IPS-15b (cell line): ENCODE results near the gene RHOB.
"Not testable (repeated sequence)": the region's sequence is repeated elsewhere in the genome, so short reads cannot be mapped to it uniquely, and the experiment has no call there.

Source experiments
- H3K27me3 ChIP-seq: one replicate; pipeline ENCODE4 v1.6.1; 2013; ENCODE audit warnings: low read length; ENCODE audit not compliant: control insufficient read depth, insufficient read depth
- H3K36me3 ChIP-seq: one replicate; pipeline ENCODE4 v1.6.1; 2013; ENCODE audit warnings: low read length; ENCODE audit not compliant: control insufficient read depth, insufficient read depth
- H3K4me1 ChIP-seq: one replicate; pipeline ENCODE4 v1.6.1; 2013; ENCODE audit warnings: mild to moderate bottlenecking, low read length; ENCODE audit not compliant: control insufficient read depth, insufficient read depth
- H3K4me3 ChIP-seq: one replicate; pipeline ENCODE4 v1.5.1; 2013; ENCODE audit warnings: low read depth, low read length
- H3K9ac ChIP-seq: one replicate; pipeline ENCODE4 v1.6.1; 2013; ENCODE audit warnings: low read depth, mild to moderate bottlenecking, low read length
- H3K9me3 ChIP-seq: one replicate; pipeline ENCODE4 v1.6.1; 2013; ENCODE audit warnings: mild to moderate bottlenecking, low read length; ENCODE audit not compliant: control insufficient read depth, insufficient read depth

RHOB gene

DNA sequence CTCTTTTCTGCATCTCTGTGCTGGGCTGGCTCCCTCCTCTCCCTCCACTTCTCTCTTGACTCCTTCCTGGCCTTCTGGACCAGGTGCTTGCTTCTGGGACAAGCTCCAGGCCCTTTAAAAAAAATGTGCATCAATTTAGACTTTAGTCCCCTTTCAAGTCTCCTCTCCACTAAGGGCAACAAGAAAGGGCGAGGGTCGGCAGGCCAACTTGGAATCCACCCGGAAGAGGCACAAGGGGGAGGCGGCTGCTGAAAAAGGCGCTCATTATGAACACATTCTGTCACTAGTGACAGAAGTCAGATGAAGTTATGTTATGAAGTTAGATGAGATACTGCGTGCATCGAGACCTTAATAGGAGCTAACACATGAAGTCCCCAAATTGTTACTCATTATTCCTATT lies 13.6 kb upstream of the RHOB start:
- Histone ChIP-seq H3K4me1 (no peaks in the 10 kb centered on the region), H3K27me3 (no peaks in the 10 kb centered on the region), H3K9ac (no peak overlapping the region)

DNA sequence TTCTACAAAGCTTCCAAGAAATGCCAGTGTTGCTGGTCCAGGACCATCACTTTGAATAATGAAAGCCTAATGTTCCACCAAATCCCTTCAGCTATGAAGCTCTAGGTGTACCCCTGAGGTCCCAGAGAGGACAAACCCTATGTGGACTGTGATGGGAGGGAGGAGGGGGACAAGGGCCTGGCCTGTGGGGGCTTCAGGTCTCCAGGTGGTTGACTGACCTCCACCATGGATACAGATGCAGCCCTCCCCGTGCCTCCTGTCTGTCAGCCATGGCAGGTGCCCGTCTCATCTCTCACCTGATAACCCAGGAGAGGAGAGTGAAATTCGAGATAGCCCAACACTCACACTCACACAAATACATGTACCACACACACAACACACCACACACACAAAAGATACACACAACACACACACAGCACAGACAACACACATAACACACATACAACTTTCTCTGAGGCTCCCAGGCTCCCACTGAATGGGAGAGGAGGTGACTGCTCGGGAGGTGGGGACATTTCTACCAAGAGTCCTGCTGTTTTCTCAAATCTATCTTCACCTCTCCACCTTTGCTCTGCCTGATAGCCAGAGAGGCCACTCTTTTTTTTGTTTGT lies 12.8 kb upstream of the RHOB start:
- Histone ChIP-seq H3K27me3 (no peaks in the 10 kb centered on the region), H3K9me3 (no peaks in the 10 kb centered on the region), H3K4me3 (no peak overlapping the region), H3K36me3 (no peaks in the 10 kb centered on the region), H3K9ac (no peak overlapping the region), H3K4me1 (no peaks in the 10 kb centered on the region)

More for the DNA sequence above, 13.6 kb upstream of the RHOB start:
- Histone ChIP-seq H3K4me3 (no peak overlapping the region), H3K36me3 (no peaks in the 10 kb centered on the region), H3K9me3 (no peaks in the 10 kb centered on the region)

DNA sequence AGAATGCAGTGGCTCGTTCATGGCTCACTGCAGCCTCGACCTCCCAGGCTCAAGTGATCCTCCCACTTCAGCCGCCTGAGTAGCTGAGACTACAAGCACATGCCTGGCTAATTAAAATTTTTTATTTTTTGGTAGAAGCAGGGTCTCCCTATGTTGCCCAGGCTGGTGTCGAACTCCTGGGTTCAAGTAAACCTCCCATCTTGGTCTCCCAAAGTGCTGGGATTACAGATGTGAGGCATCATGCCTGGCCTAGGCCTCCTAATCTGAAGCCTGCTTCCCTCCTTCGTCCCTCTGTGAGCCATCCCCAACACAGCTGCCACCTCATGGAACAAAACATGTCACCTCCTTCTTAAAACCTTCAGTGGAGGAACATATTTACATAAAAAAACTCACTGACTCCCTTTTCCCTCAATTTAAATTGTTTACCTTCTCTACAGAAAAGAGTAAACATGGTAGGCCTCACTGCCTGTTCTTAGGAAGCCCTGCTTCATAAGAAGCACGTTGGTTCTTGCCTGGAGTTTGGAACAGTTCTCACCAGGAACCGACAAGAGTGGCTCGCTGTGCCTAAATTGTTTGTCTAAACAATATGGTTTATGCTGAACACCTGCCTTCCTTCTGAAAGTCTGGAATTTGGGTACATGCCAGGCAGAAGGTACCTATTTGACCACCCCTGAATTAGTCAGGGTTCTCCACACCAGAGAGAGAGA lies 12.1 kb upstream of the RHOB start:
- H3K4me3 ChIP-seq, result no peak overlapping the region
- H3K9me3 ChIP-seq, result no peaks in the 10 kb centered on the region
- no peaks in the 10 kb centered on the region for H3K4me1 ChIP-seq
- H3K27me3 ChIP-seq, result no peaks in the 10 kb centered on the region
- H3K9ac ChIP-seq, result no peak overlapping the region
- no peaks in the 10 kb centered on the region for H3K36me3 ChIP-seq

DNA sequence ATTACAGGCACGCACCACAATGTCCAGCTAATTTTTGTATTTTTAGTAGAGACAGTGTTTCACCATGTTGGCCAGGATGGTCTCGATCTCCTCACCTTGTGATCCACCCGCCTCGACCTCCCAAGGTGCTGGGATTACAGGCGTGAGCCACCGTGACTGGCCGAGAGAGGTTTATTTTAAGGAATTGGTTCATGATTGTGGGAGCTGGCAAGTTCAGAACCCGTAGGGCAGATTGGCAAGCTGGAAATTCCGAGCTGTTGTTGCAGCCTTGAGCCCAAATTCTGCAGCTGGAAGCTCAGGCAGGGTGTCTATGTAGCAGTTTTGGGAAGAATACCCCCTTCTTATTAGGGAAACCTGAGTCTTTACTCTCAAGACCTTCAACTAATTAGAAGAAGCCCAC lies 11.4 kb upstream of the RHOB start:
- not testable (repeated sequence) for H3K4me1 ChIP-seq, H3K36me3 ChIP-seq, H3K9me3 ChIP-seq, H3K27me3 ChIP-seq, H3K4me3 ChIP-seq, H3K9ac ChIP-seq

DNA sequence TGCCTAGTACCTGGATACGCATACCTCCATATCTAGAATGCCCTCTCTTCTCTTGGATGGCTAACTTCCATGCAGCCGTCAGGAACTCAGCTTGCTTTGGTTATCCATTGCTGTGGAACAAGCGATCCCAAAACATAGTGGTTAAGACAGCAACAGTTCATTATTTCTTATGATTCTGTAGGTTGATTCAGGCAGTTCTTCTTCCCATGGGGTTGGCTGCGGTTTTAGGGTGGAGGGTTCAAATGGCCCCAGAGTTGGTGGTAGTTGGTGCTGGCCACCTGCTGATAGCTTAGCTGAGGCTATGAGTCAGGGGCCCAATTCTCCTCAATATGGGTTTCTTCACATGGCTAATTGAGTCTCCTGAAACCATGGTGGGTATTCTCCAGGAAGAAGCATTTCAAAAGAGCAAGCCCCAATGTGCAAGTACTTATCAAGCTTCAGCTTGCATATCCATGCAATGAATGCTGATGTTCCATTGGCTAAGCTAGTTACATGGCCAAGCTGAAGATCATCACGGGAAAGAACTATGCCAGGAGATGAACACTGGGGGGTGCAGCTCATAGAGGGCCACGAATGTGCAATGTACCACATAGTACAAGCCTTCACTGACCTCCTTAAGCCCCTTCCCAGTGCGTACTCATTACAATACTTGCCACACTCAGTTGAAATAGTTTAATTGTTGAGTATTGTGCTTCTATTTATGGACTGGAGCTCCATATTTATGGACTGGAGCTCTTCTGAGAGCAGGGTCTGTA lies 10.0 kb upstream of the RHOB start:
- H3K27me3 ChIP-seq, result no peaks in the 10 kb centered on the region
- H3K9me3 ChIP-seq, result no peaks in the 10 kb centered on the region
- no peaks in the 10 kb centered on the region for H3K36me3 ChIP-seq
- H3K9ac ChIP-seq, result no peak overlapping the region
- no peaks in the 10 kb centered on the region for H3K4me1 ChIP-seq
- H3K4me3 ChIP-seq, result no peak overlapping the region

DNA sequence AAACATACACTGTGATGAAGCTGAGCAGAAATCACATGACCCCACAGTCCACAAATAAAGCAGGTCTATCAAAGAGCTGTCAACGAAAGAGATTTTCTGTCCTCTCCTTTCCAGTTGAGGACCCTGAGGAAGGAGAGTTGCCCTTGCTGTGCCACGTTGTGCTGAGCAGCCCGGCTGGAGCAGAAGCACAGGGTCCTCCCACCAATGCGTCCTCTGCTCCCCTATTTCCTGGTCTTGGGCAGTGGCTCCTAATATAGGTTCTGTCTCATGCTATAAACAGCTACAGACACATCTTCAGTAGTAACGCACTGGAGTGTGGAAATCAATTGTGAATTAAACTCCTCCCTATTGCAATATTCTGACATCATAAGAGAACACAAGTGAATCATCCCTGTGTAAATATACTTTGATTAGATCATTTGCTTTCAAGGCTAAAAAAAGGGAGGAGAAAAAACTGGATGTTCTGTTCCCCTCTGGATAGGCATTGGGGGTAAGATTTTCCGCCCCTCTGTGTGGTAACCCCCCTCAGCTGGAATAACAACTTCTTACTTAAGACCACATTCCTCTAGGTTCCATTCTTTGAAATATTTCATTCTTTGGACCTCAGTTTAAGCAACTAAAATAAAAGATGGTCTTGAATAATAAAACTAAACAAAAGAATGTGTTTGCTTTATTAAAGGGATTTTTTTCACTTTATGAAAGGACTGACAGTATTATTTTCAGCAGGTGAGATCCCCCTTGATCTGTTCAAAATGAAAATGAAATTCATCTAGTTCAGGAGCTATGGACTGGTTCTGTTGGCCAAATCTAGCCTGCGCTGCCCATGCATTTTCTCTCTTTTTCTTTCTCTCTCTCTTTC lies 8.3 kb upstream of the RHOB start:
- H3K4me3 ChIP-seq, result no peak overlapping the region
- H3K9ac ChIP-seq, result no peak overlapping the region
- no peaks in the 10 kb centered on the region for H3K9me3 ChIP-seq
- no peaks in the 10 kb centered on the region for H3K4me1 ChIP-seq
- no peaks in the 10 kb centered on the region for H3K27me3 ChIP-seq
- no peaks in the 10 kb centered on the region for H3K36me3 ChIP-seq

DNA sequence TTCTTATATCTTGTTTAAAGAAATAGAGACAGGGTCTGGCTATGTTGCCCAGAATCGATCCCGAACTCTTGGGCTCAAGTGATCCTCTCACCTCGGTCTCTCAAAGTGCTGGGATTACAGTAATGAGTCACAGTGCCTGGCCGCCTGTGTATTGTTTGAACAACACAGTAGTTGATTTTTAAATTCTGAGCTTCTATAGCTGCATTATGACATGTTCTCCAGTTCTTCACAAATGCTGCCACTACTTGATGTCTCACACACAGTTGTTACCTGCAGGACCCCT lies 7.7 kb upstream of the RHOB start:
- Histone ChIP-seq H3K27me3 (no peaks in the 10 kb centered on the region), H3K9ac (no peak overlapping the region), H3K9me3 (no peaks in the 10 kb centered on the region), H3K4me1 (no peaks in the 10 kb centered on the region), H3K4me3 (no peak overlapping the region), H3K36me3 (no peaks in the 10 kb centered on the region)

DNA sequence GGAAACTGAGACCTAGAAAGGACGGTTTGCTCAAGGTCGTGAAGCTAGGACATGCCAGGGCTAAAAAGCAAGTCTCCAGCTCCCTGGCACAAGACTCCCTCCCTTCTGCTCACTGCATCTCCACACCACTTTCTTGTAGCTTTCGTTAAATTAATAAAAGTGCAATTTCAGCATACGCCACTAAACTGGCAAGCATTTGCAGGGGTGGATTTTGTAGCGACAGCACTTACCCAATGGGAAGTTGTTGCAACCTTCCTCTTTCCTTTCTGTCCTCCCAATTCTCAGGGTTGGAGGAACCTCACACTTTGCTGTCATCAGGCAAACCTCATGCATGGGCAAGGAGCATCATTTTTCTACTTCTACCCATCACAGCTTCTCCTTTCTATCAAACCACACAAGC lies 7.4 kb upstream of the RHOB start:
- Histone ChIP-seq H3K9me3 (no peaks in the 10 kb centered on the region), H3K27me3 (no peaks in the 10 kb centered on the region), H3K4me3 (no peak overlapping the region), H3K9ac (no peak overlapping the region), H3K4me1 (no peaks in the 10 kb centered on the region), H3K36me3 (no peaks in the 10 kb centered on the region)

DNA sequence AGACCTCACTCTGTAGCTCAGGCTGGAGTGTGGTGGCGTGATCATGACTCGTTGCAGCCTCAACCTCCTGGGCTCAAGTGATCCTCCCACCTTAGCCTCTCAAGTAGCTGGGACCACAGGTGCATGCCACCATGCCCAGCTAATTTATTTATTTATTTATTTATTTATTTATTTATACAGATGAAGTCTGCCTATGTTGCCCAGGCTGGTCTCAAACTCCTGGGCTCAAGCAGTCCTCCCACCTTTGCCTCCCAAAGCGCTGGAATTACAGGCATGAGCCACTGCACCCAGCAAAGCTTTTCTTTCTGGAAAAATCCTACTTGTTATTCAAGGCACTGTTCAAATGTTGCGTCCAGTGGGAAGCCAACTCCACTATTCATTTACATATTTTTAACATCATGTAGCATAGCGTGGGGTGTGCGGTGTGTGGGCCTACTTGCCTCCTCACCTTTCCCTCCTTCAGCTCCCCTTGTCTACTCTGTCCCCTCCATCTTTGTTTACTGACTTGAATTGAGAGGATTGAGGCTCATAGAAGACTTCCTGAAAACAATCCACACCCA lies 6.8 kb upstream of the RHOB start:
- no peaks in the 10 kb centered on the region for H3K4me1 ChIP-seq
- H3K9ac ChIP-seq, result no peak overlapping the region
- no peak overlapping the region for H3K4me3 ChIP-seq
- H3K27me3 ChIP-seq, result peaks cover 5% of the 10 kb centered on the region
- no peaks in the 10 kb centered on the region for H3K36me3 ChIP-seq
- H3K9me3 ChIP-seq, result no peaks in the 10 kb centered on the region

DNA sequence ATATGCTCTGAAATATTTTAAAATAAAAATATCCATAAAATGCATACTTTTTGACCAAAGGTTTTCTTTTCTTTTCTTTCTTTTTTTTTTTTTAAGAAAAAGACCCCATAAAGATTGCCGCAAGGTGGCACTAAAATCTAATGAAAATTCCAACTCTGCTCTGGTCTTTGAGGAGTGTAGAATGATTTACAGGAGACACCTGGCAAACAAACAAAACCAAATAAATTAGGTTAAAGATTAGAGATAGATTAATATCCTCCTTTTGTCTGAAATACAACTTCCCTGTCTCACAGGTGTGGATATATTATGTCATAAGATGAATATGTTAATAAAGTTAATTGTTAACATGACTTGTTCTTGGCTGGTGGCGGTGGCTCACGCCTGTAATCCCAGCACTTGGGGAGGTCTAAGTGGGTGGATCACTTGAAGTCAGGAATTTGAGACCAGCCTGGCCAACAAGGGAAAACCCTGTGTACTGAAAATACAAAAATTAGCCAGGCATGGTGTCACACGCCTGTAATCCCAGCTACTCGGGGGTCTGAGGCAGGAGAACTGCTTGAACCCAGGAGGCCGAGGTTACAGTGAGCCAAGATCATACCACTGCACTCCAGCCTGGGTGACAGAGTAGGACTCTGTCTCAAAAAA lies 3.5 kb upstream of the RHOB start:
- Histone ChIP-seq H3K4me3 (no peak overlapping the region), H3K9me3 (no peaks in the 10 kb centered on the region), H3K4me1 (peaks cover 2% of the 10 kb centered on the region), H3K36me3 (no peaks in the 10 kb centered on the region), H3K9ac (no peak overlapping the region), H3K27me3 (peaks cover 25% of the 10 kb centered on the region)
